Embryonic facial prominence (tissue), 1 donor: Measurements from ENCODE around the gene DUS1L.

Experiments
- DNase-seq: peaks from one replicate; pipeline ENCODE4 v3.0.0-alpha.2; 2016; ENCODE audit errors: extremely low spot score

The DUS1L gene

GRCh38 chr17:82055023-82055964, 10.3 kb downstream of the DUS1L start:
- no peak for DNase-seq

DNA sequence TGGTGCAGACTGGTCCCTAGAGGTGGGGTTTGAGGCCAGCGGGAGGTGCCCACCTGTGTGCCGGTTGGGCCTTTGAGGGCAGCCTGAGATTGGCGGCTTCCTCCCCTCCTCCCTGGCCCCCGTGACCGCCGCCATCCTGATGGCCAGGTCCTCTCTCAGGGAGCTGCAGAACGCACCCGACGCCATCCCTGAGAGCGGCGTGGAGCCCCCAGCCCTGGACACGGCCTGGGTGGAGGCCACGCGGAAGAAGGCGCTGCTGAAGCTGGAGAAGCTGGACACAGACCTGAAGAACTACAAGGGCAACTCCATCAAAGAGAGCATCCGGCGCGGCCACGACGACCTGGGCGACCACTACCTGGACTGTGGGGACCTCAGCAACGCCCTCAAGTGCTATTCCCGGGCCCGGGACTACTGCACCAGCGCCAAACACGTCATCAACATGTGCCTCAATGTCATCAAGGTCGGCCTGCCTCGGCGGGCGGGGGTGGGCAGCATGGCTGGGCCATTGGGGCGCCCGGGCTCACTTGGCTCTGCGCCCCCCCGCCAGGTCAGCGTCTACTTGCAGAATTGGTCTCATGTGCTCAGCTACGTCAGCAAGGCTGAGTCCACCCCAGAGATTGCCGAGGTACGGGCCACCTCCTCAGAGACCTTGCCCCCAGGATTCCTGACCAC, 11.1 kb downstream of the DUS1L start:
- DNase-seq, result no peak

GRCh38 chr17:82053556-82054263, 11.9 kb downstream of the DUS1L start:
- no peak for DNase-seq

DNA sequence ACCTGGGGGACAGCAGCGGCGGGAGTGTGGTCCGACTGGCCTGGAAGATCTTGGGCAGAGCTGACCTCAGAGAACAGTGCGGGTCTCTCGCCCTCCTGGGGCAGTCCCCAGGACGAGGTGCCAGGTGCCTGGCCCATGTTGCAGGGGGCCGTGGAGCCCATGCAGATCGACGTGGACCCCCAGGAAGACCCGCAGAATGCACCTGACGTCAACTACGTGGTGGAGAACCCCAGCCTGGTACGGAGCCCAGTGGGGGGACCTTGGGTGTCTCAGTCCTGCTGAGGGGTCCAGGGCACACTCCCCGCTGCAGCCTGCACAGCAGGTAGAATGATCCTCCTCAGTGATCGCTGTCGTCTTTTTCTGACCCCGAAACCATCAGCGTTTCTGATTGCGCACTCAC, 12.5 kb downstream of the DUS1L start:
- no peak for DNase-seq

- DNase-seq, result no peak
These were observed 13.0 kb downstream of the DUS1L start for GRCh38 chr17:82052638-82053059.

GRCh38 chr17:82051776-82052637, 13.6 kb downstream of the DUS1L start, which contains the start of the genes GPS1 and RFNG:
GPS1 (plus strand) TSS chr17:82051898; CDS start chr17:82051932, 34 bp downstream.
RFNG (minus strand) TSS chr17:82051811; CDS start chr17:82051766, 45 bp downstream.
- DNase-seq, result no peak

DNA sequence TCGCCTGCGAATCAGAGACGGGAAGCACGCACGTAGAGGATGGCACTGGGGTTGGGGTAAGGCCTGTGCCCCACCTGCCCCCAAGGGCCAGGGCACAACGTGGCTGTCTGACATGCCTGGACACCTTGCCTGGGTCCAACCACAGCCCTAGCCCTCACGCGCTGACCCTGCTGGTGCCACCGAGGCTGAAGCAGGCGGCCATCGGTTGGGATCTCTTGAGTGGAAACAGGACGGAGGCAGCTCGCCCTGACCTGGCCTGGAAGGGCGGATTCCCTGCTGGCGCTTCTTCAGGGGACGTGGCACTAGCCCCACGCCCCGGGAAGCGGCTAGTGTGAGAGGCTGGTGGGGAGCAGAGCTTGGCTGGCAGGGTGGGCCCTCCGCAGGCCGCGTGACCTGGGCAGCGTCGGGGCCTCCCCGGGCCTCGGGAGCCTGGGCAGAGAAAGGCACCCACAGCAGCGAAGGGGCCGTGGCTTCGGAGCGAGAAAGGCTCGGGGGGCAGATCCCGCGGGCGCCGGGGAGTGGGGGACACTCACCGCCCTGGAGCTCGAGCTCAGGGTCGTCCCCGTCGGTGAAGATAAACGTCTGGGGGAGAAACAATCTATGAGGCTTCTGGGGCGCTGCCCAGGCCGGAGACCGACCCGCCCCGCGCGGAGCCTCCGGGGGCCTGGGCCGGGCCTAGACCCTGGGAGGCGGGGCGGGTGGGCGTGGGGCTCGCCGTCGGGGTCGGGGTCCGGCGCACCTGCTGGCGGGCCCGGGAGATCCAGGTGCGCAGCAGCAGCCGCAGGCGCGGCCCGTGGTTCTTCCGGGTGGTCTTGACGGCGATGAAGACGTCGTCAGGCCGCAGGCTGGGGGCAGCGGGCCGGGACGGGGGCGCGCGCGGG, 14.6 kb downstream of the DUS1L start:
- DNase-seq, result no peak

DNA sequence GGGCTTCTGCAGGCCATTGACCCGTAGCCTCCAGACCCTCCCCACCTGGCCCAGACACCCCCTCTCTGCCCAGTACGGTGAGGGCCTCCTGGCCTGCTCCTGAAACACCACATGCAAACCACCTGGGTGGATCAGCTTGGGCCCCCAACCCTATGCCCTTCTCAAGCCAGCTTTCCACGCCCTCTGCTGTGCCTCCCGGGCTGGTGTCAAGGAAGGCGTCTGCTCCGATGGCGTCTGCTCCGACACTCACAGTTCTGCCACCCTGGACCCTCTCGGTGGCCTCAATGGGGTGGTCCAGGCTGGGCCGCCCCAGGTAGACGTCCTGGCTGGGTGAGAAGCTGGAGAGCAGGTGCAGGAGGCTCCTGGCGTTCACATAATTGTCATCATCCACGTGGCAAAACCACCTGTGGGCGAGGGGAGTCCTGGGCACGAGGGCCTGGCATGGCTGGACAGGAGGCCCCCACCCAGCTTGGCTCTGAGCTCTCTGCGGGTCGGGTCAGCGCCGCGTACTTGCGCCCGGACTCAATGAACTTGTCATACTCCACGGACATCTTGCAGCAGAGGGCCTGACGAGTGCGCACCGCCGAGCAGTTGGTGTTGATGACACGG, 15.3 kb downstream of the DUS1L start:
- DNase-seq, result no peak

- DNase-seq, result no peak
These were observed 16.1 kb downstream of the DUS1L start for GRCh38 chr17:82049521-82049971.

DNA sequence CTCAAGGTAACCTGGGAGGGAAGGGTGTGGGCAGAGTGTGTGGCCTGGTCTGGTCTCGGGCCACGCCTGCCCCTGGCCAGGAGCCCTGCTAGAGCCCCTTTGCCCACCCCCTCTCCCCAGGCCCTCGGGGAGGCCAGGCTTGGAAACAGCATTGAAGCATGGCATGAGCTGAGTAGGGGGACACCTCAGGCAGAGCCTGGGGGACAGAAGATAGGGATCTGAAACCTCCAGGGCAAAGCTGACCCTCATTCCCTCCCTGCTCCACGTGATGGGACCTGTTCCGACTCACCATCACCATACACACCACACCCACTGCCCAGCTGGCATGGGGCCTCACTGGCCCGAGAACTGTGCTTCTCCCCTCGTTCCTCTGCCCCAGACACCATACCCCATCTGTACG, 16.5 kb downstream of the DUS1L start:
- no peak for DNase-seq

DNA sequence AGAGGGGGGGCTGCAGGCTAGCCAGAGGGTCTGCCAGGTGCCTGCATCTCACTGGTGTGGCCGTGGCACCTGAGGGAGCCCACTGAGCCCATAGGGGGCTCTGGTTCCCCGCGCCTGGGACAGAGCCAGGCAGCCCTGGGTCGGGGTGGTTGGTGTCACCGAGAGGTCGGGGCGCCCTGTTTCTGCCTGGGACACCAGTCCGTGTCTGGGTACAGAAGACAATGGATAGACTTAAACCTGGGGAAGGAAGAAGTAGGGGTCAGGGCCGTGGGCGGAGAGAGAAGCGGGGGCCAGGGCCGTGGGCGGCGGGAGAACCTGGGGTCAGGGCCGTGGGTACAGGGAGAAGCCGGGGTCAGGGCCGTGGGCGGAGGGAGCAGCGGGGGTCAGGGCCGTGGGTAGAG, 17.0 kb downstream of the DUS1L start:
- DNase-seq, result no peak

- no peak for DNase-seq
These were observed 17.6 kb downstream of the DUS1L start for GRCh38 chr17:82047914-82048570.

- no peak for DNase-seq
These were observed 18.2 kb downstream of the DUS1L start for GRCh38 chr17:82047379-82047778.

- DNase-seq, result no peak
These were observed 18.7 kb downstream of the DUS1L start for GRCh38 chr17:82046903-82047302.

- DNase-seq, result no peak
These were observed 19.6 kb downstream of the DUS1L start for GRCh38 chr17:82045936-82046484.

DNA sequence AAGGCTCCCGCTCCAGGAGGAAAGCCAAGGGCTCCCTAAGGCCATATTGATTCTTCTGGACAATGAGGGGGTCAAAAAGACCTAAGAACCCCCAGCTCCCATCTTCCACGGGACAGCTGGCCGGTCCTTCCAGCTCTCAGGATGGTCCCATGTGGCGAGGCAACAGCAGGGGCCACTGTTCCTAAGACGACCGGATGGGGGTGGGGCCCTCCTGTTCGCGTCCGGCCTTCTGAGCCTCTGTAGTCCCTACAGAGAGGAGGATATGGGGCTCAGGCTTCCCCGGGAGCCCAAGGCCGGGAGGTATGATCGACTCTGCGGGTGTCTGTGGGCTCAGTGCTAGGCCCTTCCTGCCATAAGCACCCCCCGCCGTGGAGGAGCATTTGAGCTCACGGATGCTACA, 22.1 kb downstream of the DUS1L start:
- no peak for DNase-seq

GRCh38 chr17:82042649-82043048, 23.0 kb downstream of the DUS1L start:
- no peak for DNase-seq

- DNase-seq, result no peak
These were observed 24.3 kb downstream of the DUS1L start for GRCh38 chr17:82041144-82041814.
